Neural progenitor cell (in vitro differentiated cells): ENCODE results near the gene GSG1. TPM values are rescaled to one million over a fixed set of nuclear protein-coding genes. Genes with fewer than 3 reads are reported as not detected.

Experiments used
- DNase-seq: peaks from one replicate; pipeline ENCODE4 v3.0.0-alpha.2; 2016; ENCODE audit warnings: low spot score
- H2AFZ ChIP-seq: fragments of 200-600 bp; sonication (generic); replicated peaks from 2 replicates; pipeline ENCODE4 v1.6.1; 2016; ENCODE audit warnings: antibody characterized with exemption
- H3F3A ChIP-seq: fragments of 200-600 bp; sonication (generic); 2 replicates; pipeline ENCODE4 v1.6.1; 2016; ENCODE audit warnings: antibody characterized with exemption, low read depth
- H3K27ac ChIP-seq: fragments of 200-600 bp; sonication (generic); 2 replicates; pipeline ENCODE4 v1.5.1; 2016; ENCODE audit warnings: mild to moderate bottlenecking
- H3K27me3 ChIP-seq: fragments of 200-600 bp; sonication (generic); 2 replicates; pipeline ENCODE4 v1.6.1; 2016; ENCODE audit warnings: mild to moderate bottlenecking, moderate library complexity
- H3K36me3 ChIP-seq: fragments of 200-600 bp; sonication (generic); 2 replicates; pipeline ENCODE4 v1.5.1; 2016
- H3K4me1 ChIP-seq: fragments of 200-600 bp; sonication (generic); 2 replicates; pipeline ENCODE4 v1.6.1; 2016; ENCODE audit warnings: mixed run types
- H3K4me2 ChIP-seq: fragments of 200-600 bp; sonication (generic); 2 replicates; pipeline ENCODE4 v1.6.1; 2016
- H3K4me3 ChIP-seq: fragments of 200-600 bp; sonication (generic); 2 replicates; pipeline ENCODE4 v1.5.1; 2016
- H3K79me2 ChIP-seq: fragments of 200-600 bp; sonication (generic); 2 replicates; pipeline ENCODE4 v1.6.1; 2016; ENCODE audit warnings: low read depth
- H3K9ac ChIP-seq: fragments of 200-600 bp; sonication (generic); 2 replicates; pipeline ENCODE4 v1.6.1; 2016
- H3K9me3 ChIP-seq: fragments of 200-600 bp; sonication (generic); 2 replicates; pipeline ENCODE4 v1.5.1; 2016; ENCODE audit warnings: low read depth
- H4K20me1 ChIP-seq: fragments of 200-600 bp; sonication (generic); 2 replicates; pipeline ENCODE4 v1.6.1; 2016; ENCODE audit warnings: low read depth
- H3K27ac Mint-ChIP-seq: 3 replicates; pipeline ENCODE4 v1.8.0; 2021; ENCODE audit warnings: mixed read lengths
- H3K27me3 Mint-ChIP-seq: 2 replicates; pipeline ENCODE4 v1.8.0; 2022; ENCODE audit warnings: low read depth, mild to moderate bottlenecking, inconsistent platforms, moderate library complexity, mixed read lengths; ENCODE audit not compliant: insufficient read depth
- H3K36me3 Mint-ChIP-seq: 3 replicates; pipeline ENCODE4 v1.8.0; 2021; ENCODE audit warnings: mixed read lengths
- H3K4me1 Mint-ChIP-seq: 3 replicates; pipeline ENCODE4 v1.8.0; 2021; ENCODE audit warnings: mixed read lengths
- H3K4me3 Mint-ChIP-seq: 3 replicates; pipeline ENCODE4 v1.8.0; 2021; ENCODE audit warnings: mild to moderate bottlenecking, moderate library complexity, mixed read lengths
- H3K9me3 Mint-ChIP-seq: 3 replicates; pipeline ENCODE4 v1.8.0; 2020; ENCODE audit warnings: mixed read lengths
- EZH2 ChIP-seq: fragments of 200-600 bp; sonication (generic); IDR thresholded peaks from 2 replicates; pipeline ENCODE4 v1.6.1; 2017; ENCODE audit warnings: antibody characterized with exemption, mild to moderate bottlenecking, moderate library complexity
- EZH2phosphoT487 ChIP-seq: fragments of 200-600 bp; sonication (generic); IDR thresholded peaks from 2 replicates; pipeline ENCODE4 v1.6.1; 2017; ENCODE audit warnings: antibody characterized with exemption
- total RNA-seq: library from RNA; depleted of rRNA; stranded (reverse); fragments of >200 nt; gene quantifications from 2 replicates; pipeline ENCODE4 v1.2.3, GENCODE V29; 2015; ENCODE audit warnings: low replicate concordance
- TF ChIP-seq, protein P1 (sequence below): fragments of 200-600 bp; sonication (generic); IDR thresholded peaks from 2 replicates; pipeline ENCODE4 v1.5.1; 2017; ENCODE audit warnings: antibody characterized with exemption, mild to moderate bottlenecking

The GSG1 gene
- total RNA-seq, 1 donor from 2014 or later, result not detected

DNA sequence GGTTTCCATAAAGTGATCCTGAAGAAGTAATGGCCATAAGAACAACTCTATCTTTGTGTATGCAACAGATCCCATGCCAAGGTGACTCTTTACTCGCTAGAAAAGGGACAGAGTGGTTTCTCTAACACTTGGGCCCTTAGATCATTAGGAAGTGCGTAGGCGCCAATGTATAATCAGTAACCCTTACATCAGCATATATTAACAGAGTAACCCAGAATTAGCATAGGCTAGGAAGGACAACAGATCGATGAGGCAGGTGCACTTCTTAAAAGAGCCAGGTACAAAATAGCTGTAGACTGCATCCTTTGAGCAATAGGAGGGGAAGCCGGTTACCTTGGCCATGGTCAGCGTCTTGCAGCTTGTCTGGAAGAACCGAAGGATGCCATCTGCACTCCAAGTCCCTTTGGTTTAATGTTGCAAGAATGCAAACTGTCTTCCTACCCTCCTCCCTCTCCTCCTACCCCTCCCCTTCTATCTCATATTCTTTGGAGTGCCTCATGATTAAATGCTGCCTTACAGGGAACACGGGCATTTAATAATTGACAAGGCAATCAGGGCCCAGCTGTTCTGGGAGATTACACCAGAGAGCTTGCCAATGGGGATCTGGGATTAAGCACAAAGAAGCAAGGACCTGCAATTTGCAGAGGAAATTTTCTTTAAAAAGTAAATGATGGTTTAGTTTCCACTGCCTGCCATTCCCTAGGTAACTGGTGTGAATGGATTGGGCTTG, 8.0 kb downstream of the GSG1 start:
- peaks cover 2% of the 10 kb centered on the region for H3K27me3 Mint-ChIP-seq
- TF ChIP-seq, protein P1, sequence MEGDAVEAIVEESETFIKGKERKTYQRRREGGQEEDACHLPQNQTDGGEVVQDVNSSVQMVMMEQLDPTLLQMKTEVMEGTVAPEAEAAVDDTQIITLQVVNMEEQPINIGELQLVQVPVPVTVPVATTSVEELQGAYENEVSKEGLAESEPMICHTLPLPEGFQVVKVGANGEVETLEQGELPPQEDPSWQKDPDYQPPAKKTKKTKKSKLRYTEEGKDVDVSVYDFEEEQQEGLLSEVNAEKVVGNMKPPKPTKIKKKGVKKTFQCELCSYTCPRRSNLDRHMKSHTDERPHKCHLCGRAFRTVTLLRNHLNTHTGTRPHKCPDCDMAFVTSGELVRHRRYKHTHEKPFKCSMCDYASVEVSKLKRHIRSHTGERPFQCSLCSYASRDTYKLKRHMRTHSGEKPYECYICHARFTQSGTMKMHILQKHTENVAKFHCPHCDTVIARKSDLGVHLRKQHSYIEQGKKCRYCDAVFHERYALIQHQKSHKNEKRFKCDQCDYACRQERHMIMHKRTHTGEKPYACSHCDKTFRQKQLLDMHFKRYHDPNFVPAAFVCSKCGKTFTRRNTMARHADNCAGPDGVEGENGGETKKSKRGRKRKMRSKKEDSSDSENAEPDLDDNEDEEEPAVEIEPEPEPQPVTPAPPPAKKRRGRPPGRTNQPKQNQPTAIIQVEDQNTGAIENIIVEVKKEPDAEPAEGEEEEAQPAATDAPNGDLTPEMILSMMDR, result no peak
- TF ChIP-seq EZH2 (no peak), EZH2phosphoT487 (no peak)
- peaks cover 2% of the 10 kb centered on the region for H3K36me3 Mint-ChIP-seq
- no peak overlapping the region for H3K27ac Mint-ChIP-seq
- Histone ChIP-seq H3K27me3 (no peaks in the 10 kb centered on the region), H4K20me1 (no peaks in the 10 kb centered on the region), H3K9me3 (no peaks in the 10 kb centered on the region), H3K27ac (no peak overlapping the region), H2AFZ (no peak overlapping the region), H3K4me1 (peaks cover 14% of the 10 kb centered on the region), H3K4me3 (no peak overlapping the region), H3K36me3 (no peaks in the 10 kb centered on the region), H3F3A (peaks cover 4% of the 10 kb centered on the region), H3K4me2 (no peak overlapping the region), H3K79me2 (no peaks in the 10 kb centered on the region), H3K9ac (no peak overlapping the region)
- no peak for DNase-seq
- H3K9me3 Mint-ChIP-seq, result no peaks in the 10 kb centered on the region
- peaks cover 51% of the 10 kb centered on the region for H3K4me1 Mint-ChIP-seq
- H3K4me3 Mint-ChIP-seq, result no peak overlapping the region

DNA sequence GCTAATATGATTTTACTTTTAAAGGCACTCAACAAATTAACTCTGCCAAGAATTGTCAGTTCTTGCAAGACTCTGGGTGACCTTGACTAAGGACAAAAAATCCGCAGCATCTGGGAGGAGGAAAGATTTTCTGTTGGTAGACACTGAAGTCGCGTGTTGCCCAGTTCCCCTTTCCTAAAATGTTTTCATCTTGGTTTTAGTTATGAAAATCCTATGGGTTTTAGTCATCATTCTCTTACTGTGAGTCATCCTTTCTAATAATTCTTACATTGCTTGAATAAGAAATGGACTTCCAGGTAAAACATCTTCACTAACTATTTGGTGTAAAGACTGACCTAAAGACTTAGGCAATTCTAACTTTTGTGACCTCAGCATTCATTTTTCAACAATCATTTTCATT, 9.1 kb downstream of the GSG1 start:
- H3K4me2 ChIP-seq, result no peak overlapping the region
- H3K9me3 ChIP-seq, result no peaks in the 10 kb centered on the region
- no peaks in the 10 kb centered on the region for H3K9me3 Mint-ChIP-seq
- no peaks in the 10 kb centered on the region for H3K79me2 ChIP-seq
- H4K20me1 ChIP-seq, result no peaks in the 10 kb centered on the region
- H3K36me3 ChIP-seq, result no peaks in the 10 kb centered on the region
- H3K4me1 ChIP-seq, result peaks cover 9% of the 10 kb centered on the region
- no peak overlapping the region for H3K4me3 Mint-ChIP-seq
- no peak overlapping the region for H3K9ac ChIP-seq
- peaks cover 2% of the 10 kb centered on the region for H3K36me3 Mint-ChIP-seq
- H3K4me3 ChIP-seq, result no peak overlapping the region
- DNase-seq, result no peak
- H3K27ac ChIP-seq, result no peak overlapping the region
- H3K27me3 ChIP-seq, result no peaks in the 10 kb centered on the region
- no peak overlapping the region for H2AFZ ChIP-seq
- no peak for TF ChIP-seq EZH2phosphoT487
- no peak for TF ChIP-seq EZH2
- TF ChIP-seq, protein P1, result no peak
- H3F3A ChIP-seq, result no peaks in the 10 kb centered on the region
- peaks cover 2% of the 10 kb centered on the region for H3K27me3 Mint-ChIP-seq
- H3K27ac Mint-ChIP-seq, result no peak overlapping the region
- H3K4me1 Mint-ChIP-seq, result peaks cover 41% of the 10 kb centered on the region

DNA sequence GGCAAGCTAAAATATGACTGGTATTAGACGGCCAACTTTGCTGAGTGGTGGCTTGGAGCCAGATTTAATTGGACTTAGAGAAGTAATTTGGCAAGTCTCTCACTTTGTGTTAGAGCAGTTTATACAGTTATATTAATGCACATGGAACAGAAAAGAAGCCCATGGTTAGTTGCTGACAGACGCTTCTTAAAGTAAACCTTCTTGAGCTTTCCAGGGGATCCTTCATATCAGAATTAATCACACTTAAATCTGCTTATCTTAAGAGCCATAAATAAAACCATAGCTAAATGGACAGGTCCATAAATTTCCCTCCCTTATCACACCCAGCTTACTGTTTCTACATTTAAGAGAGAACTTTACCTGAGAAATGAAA, 9.6 kb downstream of the GSG1 start:
- Mint-ChIP-seq H3K9me3 (no peaks in the 10 kb centered on the region), H3K4me1 (peaks cover 41% of the 10 kb centered on the region), H3K27me3 (peaks cover 2% of the 10 kb centered on the region), H3K27ac (no peak overlapping the region), H3K36me3 (peaks cover 2% of the 10 kb centered on the region), H3K4me3 (no peak overlapping the region)
- Histone ChIP-seq H3K9ac (no peak overlapping the region), H3K27ac (no peak overlapping the region), H3K9me3 (no peaks in the 10 kb centered on the region), H3K36me3 (no peaks in the 10 kb centered on the region), H3K4me2 (no peak overlapping the region), H4K20me1 (no peaks in the 10 kb centered on the region), H3F3A (no peaks in the 10 kb centered on the region), H3K4me3 (no peak overlapping the region), H3K27me3 (no peaks in the 10 kb centered on the region), H3K79me2 (no peaks in the 10 kb centered on the region), H2AFZ (no peak overlapping the region), H3K4me1 (peaks cover 9% of the 10 kb centered on the region)
- DNase-seq, result no peak
- TF ChIP-seq EZH2phosphoT487 (no peak), EZH2 (no peak)
- TF ChIP-seq, protein P1, result no peak
